Putamen (tissue), 1 donor: Measurements from ENCODE around the gene BRD4.

Experiments used
- DNase-seq: peaks from one replicate; pipeline ENCODE4 v3.0.0-alpha.2; 2016; ENCODE audit warnings: low spot score

Gene BRD4

GRCh38 chr19:15313649-15314279 is 18.6 kb downstream of the BRD4 start:
- DNase-seq: no peak

GRCh38 chr19:15307169-15307568 is 25.2 kb downstream of the BRD4 start:
- no peak for DNase-seq

GRCh38 chr19:15305582-15306334 is 26.6 kb downstream of the BRD4 start:
- no peak for DNase-seq

- no peak for DNase-seq
Observed at GRCh38 chr19:15304140-15304705, 28.1 kb downstream of the BRD4 start.

GRCh38 chr19:15303105-15303780 is 29.1 kb downstream of the BRD4 start:
- DNase-seq: no peak

- no peak for DNase-seq
Observed at GRCh38 chr19:15300533-15301197, 31.7 kb downstream of the BRD4 start.

GRCh38 chr19:15299568-15300409 is 32.5 kb downstream of the BRD4 start:
- DNase-seq: no peak

GRCh38 chr19:15298847-15299567 is 33.3 kb downstream of the BRD4 start:
- no peak for DNase-seq

- DNase-seq: no peak
Observed at GRCh38 chr19:15297416-15298224, 34.7 kb downstream of the BRD4 start.

GRCh38 chr19:15296841-15297415 is 35.4 kb downstream of the BRD4 start:
- DNase-seq: no peak

GRCh38 chr19:15296353-15296752 is 36.0 kb downstream of the BRD4 start:
- DNase-seq: no peak

- no peak for DNase-seq
Observed at GRCh38 chr19:15294561-15294990, 37.8 kb downstream of the BRD4 start.

GRCh38 chr19:15293781-15294491 is 38.4 kb downstream of the BRD4 start:
- no peak for DNase-seq

GRCh38 chr19:15292847-15293582 is 39.3 kb downstream of the BRD4 start:
- no peak for DNase-seq

GRCh38 chr19:15292140-15292539 is 40.2 kb downstream of the BRD4 start:
- no peak for DNase-seq

- no peak for DNase-seq
Observed at GRCh38 chr19:15291548-15292021, 40.8 kb downstream of the BRD4 start.

GRCh38 chr19:15291089-15291488 is 41.2 kb downstream of the BRD4 start:
- no peak for DNase-seq

- peak; percentile 56 for DNase-seq
Observed at GRCh38 chr19:15290166-15290565, 42.2 kb downstream of the BRD4 start.
